OCI-LY1 (cell line): Measurements from ENCODE around the gene SPATS2L.

Source experiments
- H2AFZ ChIP-seq: fragments of 200-600 bp; sonication (generic), shearing (Covaris generic); 2 replicates; pipeline ENCODE4 v1.6.0; 2014; ENCODE audit warnings: antibody characterized with exemption, mild to moderate bottlenecking, low read length
- H3F3A ChIP-seq: fragments of 200-600 bp; sonication (generic), shearing (Covaris generic); 2 replicates; pipeline ENCODE4 v1.6.0; 2014; ENCODE audit warnings: mild to moderate bottlenecking, antibody characterized with exemption, low read length, moderate library complexity; ENCODE audit not compliant: insufficient read depth
- H3K27ac ChIP-seq: fragments of 200-600 bp; sonication (generic); 2 replicates; pipeline ENCODE4 v1.5.1; 2014; ENCODE audit warnings: low read length, mixed run types, mild to moderate bottlenecking, low read depth; ENCODE audit not compliant: poor library complexity, severe bottlenecking
- H3K27me3 ChIP-seq: fragments of 200-600 bp; sonication (generic); 2 replicates; pipeline ENCODE4 v1.6.0; 2014; ENCODE audit warnings: antibody characterized with exemption, mild to moderate bottlenecking, low read length, moderate library complexity; ENCODE audit not compliant: insufficient read depth
- H3K36me3 ChIP-seq: fragments of 200-600 bp; sonication (generic); 2 replicates; pipeline ENCODE4 v1.6.1; 2014; ENCODE audit warnings: mild to moderate bottlenecking, antibody characterized with exemption, low read length, moderate library complexity, mixed read lengths; ENCODE audit not compliant: insufficient read depth
- H3K4me1 ChIP-seq: fragments of 200-600 bp; sonication (generic); 2 replicates; pipeline ENCODE4 v1.5.1; 2014; ENCODE audit warnings: mild to moderate bottlenecking, low read length, moderate library complexity; ENCODE audit not compliant: insufficient read depth, severe bottlenecking
- H3K4me2 ChIP-seq: fragments of 200-600 bp; sonication (generic), shearing (Covaris generic); 2 replicates; pipeline ENCODE4 v1.6.1; 2014; ENCODE audit warnings: low read length
- H3K4me3 ChIP-seq: fragments of 200-600 bp; sonication (generic); 2 replicates; pipeline ENCODE4 v1.5.1; 2014; ENCODE audit warnings: low read length, low read depth, mild to moderate bottlenecking, mixed read lengths; ENCODE audit not compliant: poor library complexity, severe bottlenecking
- H3K79me2 ChIP-seq: fragments of 200-600 bp; shearing (Covaris generic); 2 replicates; pipeline ENCODE4 v1.6.1; 2016; ENCODE audit warnings: mixed run types, low read length, mixed read lengths; ENCODE audit not compliant: insufficient read depth
- H3K9ac ChIP-seq: fragments of 200-600 bp; sonication (generic), shearing (Covaris generic); 2 replicates; pipeline ENCODE4 v1.6.1; 2014; ENCODE audit warnings: mild to moderate bottlenecking, low read length, mixed read lengths
- H3K9me2 ChIP-seq: fragments of 200-600 bp; sonication (generic), shearing (Covaris generic); 2 replicates; pipeline ENCODE4 v1.6.1; 2014; ENCODE audit warnings: low read depth, mild to moderate bottlenecking, low read length, mixed read lengths
- H3K9me3 ChIP-seq: fragments of 200-600 bp; shearing (Covaris generic); 2 replicates; pipeline ENCODE4 v1.6.1; 2014; ENCODE audit warnings: low read length, mixed read lengths
- H4K20me1 ChIP-seq: fragments of 200-600 bp; sonication (generic), shearing (Covaris generic); 2 replicates; pipeline ENCODE4 v1.6.0; 2016; ENCODE audit warnings: mild to moderate bottlenecking, low read length; ENCODE audit not compliant: insufficient read depth
- EZH2 ChIP-seq: fragments of 200-600 bp; sonication (generic), shearing (Covaris generic); IDR thresholded peaks from 2 replicates; pipeline ENCODE4 v1.8.0; 2017; ENCODE audit warnings: borderline replicate concordance, mixed run types, mild to moderate bottlenecking, antibody characterized with exemption, low read length, moderate library complexity, mixed read lengths
- TF ChIP-seq, protein P1 (sequence below): fragments of 200-600 bp; sonication (generic), shearing (Covaris generic); IDR thresholded peaks from 2 replicates; pipeline ENCODE4 v1.5.1; 2017; ENCODE audit warnings: mild to moderate bottlenecking, antibody characterized with exemption, low read length, moderate library complexity, mixed read lengths

The SPATS2L gene

DNA sequence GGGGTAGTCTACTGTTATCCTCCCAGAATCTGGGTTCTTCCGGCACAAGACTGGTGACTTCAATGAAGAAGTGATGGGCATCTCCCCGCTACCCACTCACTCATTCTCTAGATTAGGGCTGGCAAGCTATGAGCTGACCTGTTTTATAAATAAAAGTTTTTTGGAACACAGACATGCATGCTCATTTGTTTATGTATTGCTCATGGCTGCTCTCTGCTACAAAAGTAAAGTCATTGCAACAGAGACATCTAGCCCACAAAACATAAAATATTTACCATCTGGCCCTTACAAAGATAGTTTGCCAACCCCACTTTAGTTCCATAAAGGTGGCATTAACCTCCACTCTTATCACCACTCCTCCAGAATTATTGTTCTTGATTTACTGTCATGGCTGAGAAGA lies 39.1 kb upstream of the SPATS2L start:
- H3K9ac ChIP-seq, result no peak overlapping the region

GRCh38 chr2:200270732-200271131 lies 35.8 kb upstream of the SPATS2L start:
- no peak overlapping the region for H2AFZ ChIP-seq
- no peak for TF ChIP-seq EZH2
- TF ChIP-seq, protein P1, sequence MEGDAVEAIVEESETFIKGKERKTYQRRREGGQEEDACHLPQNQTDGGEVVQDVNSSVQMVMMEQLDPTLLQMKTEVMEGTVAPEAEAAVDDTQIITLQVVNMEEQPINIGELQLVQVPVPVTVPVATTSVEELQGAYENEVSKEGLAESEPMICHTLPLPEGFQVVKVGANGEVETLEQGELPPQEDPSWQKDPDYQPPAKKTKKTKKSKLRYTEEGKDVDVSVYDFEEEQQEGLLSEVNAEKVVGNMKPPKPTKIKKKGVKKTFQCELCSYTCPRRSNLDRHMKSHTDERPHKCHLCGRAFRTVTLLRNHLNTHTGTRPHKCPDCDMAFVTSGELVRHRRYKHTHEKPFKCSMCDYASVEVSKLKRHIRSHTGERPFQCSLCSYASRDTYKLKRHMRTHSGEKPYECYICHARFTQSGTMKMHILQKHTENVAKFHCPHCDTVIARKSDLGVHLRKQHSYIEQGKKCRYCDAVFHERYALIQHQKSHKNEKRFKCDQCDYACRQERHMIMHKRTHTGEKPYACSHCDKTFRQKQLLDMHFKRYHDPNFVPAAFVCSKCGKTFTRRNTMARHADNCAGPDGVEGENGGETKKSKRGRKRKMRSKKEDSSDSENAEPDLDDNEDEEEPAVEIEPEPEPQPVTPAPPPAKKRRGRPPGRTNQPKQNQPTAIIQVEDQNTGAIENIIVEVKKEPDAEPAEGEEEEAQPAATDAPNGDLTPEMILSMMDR, result no peak
- H3F3A ChIP-seq, result no peaks in the 10 kb centered on the region

More for the DNA sequence above, 39.1 kb upstream of the SPATS2L start:
- H3K79me2 ChIP-seq, result no peaks in the 10 kb centered on the region
- H3K4me1 ChIP-seq, result no peaks in the 10 kb centered on the region
- no peak for TF ChIP-seq EZH2
- TF ChIP-seq, protein P1, result no peak
- no peaks in the 10 kb centered on the region for H4K20me1 ChIP-seq
- no peaks in the 10 kb centered on the region for H3K9me2 ChIP-seq
- no peak overlapping the region for H3K27ac ChIP-seq
- no peaks in the 10 kb centered on the region for H3F3A ChIP-seq
- no peak overlapping the region for H3K4me3 ChIP-seq
- no peaks in the 10 kb centered on the region for H3K9me3 ChIP-seq
- H3K36me3 ChIP-seq, result no peaks in the 10 kb centered on the region
- no peaks in the 10 kb centered on the region for H3K27me3 ChIP-seq
- no peak overlapping the region for H2AFZ ChIP-seq
- no peak overlapping the region for H3K4me2 ChIP-seq

DNA sequence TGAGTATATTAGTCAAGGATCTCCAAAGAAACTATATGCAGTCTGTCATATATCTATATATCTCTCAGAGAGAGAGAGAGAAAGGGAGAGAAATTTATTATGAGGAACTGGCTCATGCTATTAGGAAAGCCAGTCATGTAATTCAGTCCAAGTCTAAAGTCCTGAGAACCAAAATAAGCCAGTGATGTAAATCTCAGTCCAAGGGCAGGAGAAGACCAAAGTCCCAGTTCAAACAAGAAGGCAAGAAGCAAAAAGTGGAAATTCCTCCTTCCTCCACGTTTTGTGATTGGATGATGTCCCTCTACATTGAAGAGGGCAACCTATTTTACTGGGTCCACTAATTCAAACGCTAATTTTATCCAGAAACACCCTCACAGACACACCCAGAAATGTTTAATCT lies 34.2 kb upstream of the SPATS2L start:
- H3K9me3 ChIP-seq, result no peaks in the 10 kb centered on the region
- no peak overlapping the region for H3K9ac ChIP-seq
- H3K4me1 ChIP-seq, result no peaks in the 10 kb centered on the region
- no peak overlapping the region for H3K4me3 ChIP-seq
- no peak overlapping the region for H2AFZ ChIP-seq
- no peaks in the 10 kb centered on the region for H3F3A ChIP-seq
- no peaks in the 10 kb centered on the region for H3K27me3 ChIP-seq
- no peaks in the 10 kb centered on the region for H4K20me1 ChIP-seq
- TF ChIP-seq EZH2, result no peak
- TF ChIP-seq, protein P1, result no peak
- H3K9me2 ChIP-seq, result no peaks in the 10 kb centered on the region
- no peak overlapping the region for H3K27ac ChIP-seq
- no peaks in the 10 kb centered on the region for H3K36me3 ChIP-seq
- H3K4me2 ChIP-seq, result no peak overlapping the region
- H3K79me2 ChIP-seq, result no peaks in the 10 kb centered on the region

More at GRCh38 chr2:200270732-200271131, 35.8 kb upstream of the SPATS2L start:
- no peak overlapping the region for H3K9ac ChIP-seq
- no peak overlapping the region for H3K4me3 ChIP-seq
- no peaks in the 10 kb centered on the region for H3K36me3 ChIP-seq
- H3K27me3 ChIP-seq, result no peaks in the 10 kb centered on the region
- H3K9me3 ChIP-seq, result no peaks in the 10 kb centered on the region
- no peak overlapping the region for H3K4me2 ChIP-seq
- H3K27ac ChIP-seq, result no peak overlapping the region
- no peaks in the 10 kb centered on the region for H3K9me2 ChIP-seq
- no peaks in the 10 kb centered on the region for H3K4me1 ChIP-seq
- H4K20me1 ChIP-seq, result no peaks in the 10 kb centered on the region
- no peaks in the 10 kb centered on the region for H3K79me2 ChIP-seq
